HepG2 (cell line): ENCODE results near the gene PXT1. TPM values are rescaled to one million over a fixed set of nuclear protein-coding genes. Genes with fewer than 3 reads are reported as not detected.

Source experiments
- ATAC-seq: fragments of 200-7000 bp; cut with Tn5 transposase; 3 replicates; pipeline ENCODE4 v1.9.1; 2020; ENCODE audit warnings: mild to moderate bottlenecking, moderate library complexity
- BruUV-seq: library from RNA; stranded (reverse); fragments of 400-500 nt; replicated peaks from 2 replicates; lab custom pipeline; 2021; lab: Mats Ljungman, UMichigan
- CTCF ChIA-PET: fragments of 300-600 bp; formaldehyde crosslinking; extraction: SDS; loops from one replicate; lab custom pipeline; 2021; ENCODE audit warnings: low total read pairs, inconsistent platforms, low intra/inter-chr PET ratio; lab: Yijun Ruan, JAX
- POLR2A ChIA-PET: fragments of 350-600 bp; sonication (Branson Sonifier 250); formaldehyde crosslinking; loops from one replicate; lab custom pipeline; 2020; ENCODE audit warnings: antibody characterized with exemption, inconsistent platforms; lab: Yijun Ruan, JAX
- DNase-seq: peaks from one replicate; pipeline ENCODE4 v3.0.0-alpha.2; 2015; ENCODE audit warnings: low spot score
- FAIRE-seq: peaks from 3 replicates; lab custom pipeline; 2011; peaks lifted over from hg19 to GRCh38; lab: Jason Lieb, UNC
- H2AFZ ChIP-seq: one replicate; pipeline ENCODE4 v1.6.1; 2011; ENCODE audit warnings: low read length, inconsistent platforms
- H3K27ac ChIP-seq: fragments of 300-600 bp; 3 replicates; pipeline ENCODE4 v1.8.0; 2011; ENCODE audit warnings: mixed run types, mild to moderate bottlenecking, mixed read lengths, low read length, inconsistent platforms; ENCODE audit not compliant: insufficient read depth; ENCODE audit errors: extremely low read length
- H3K27me3 ChIP-seq, 2 experiments: fragments of 200-600 bp in 1 of 2; 2 replicates in 1 of 2; 3 replicates in 1 of 2; pipeline versions ENCODE4 v1.6.0 to v1.8.0; 2011; ENCODE audit warnings: low read length in 2 of 2, mild to moderate bottlenecking in 2 of 2, moderate library complexity in 2 of 2, inconsistent platforms in 1 of 2; ENCODE audit not compliant: insufficient read depth in 2 of 2, control insufficient read depth in 1 of 2
- H3K36me3 ChIP-seq, 2 experiments: fragments of 200-600 bp in 1 of 2; replicated peaks in 1 of 2; 2 replicates in 1 of 2; 3 replicates in 1 of 2; pipeline versions ENCODE4 v1.5.1 to v1.8.0; 2011; ENCODE audit warnings: low read length in 2 of 2, inconsistent platforms in 1 of 2; ENCODE audit not compliant: insufficient read depth in 2 of 2, control insufficient read depth in 1 of 2
- H3K4me1 ChIP-seq: 2 replicates; pipeline ENCODE4 v1.5.1; 2012; ENCODE audit warnings: low read length, inconsistent platforms; ENCODE audit not compliant: insufficient read depth
- H3K4me2 ChIP-seq: 2 replicates; pipeline ENCODE4 v1.6.0; 2011; ENCODE audit warnings: low read depth, low read length, inconsistent platforms
- H3K4me3 ChIP-seq, 3 experiments: fragments of 200-600 bp in 1 of 3; sonication (generic), shearing (Covaris generic) in 1 of 3; replicated peaks in 1 of 3; 2 replicates each; pipeline ENCODE4 v1.5.1; 2011 to 2016; ENCODE audit warnings: low read length in 3 of 3, inconsistent platforms in 2 of 3, low read depth in 2 of 3, mild to moderate bottlenecking in 2 of 3, control low read depth in 1 of 3, mixed read lengths in 1 of 3; ENCODE audit not compliant: insufficient read depth in 1 of 3
- H3K79me2 ChIP-seq: one replicate; pipeline ENCODE4 v1.6.1; 2011; ENCODE audit warnings: low read length, inconsistent platforms; ENCODE audit not compliant: insufficient read depth
- H3K9ac ChIP-seq: 2 replicates; pipeline ENCODE4 v1.6.0; 2011; ENCODE audit warnings: mild to moderate bottlenecking, low read depth, low read length, inconsistent platforms; ENCODE audit not compliant: insufficient read depth
- H3K9me3 ChIP-seq: 2 replicates; pipeline ENCODE4 v1.5.1; 2012; ENCODE audit warnings: mild to moderate bottlenecking, low read length
- H4K20me1 ChIP-seq: 2 replicates; pipeline ENCODE4 v1.6.0; 2011; ENCODE audit warnings: inconsistent platforms, mild to moderate bottlenecking, low read length, moderate library complexity; ENCODE audit not compliant: insufficient read depth
- AHR ChIP-seq: IDR thresholded peaks from 2 replicates; pipeline ENCODE4 v1.6.1; 2018; ENCODE audit warnings: missing genetic modification reagents, missing compliant biosample characterization
- KDM3A ChIP-seq: IDR thresholded peaks from 2 replicates; pipeline ENCODE4 v1.6.1; 2018; ENCODE audit warnings: low read depth, missing compliant biosample characterization
- POLR2A ChIP-seq, 2 experiments: IDR thresholded peaks; 2 replicates each; pipeline ENCODE4 v1.6.1; 2011; ENCODE audit warnings: low read depth in 2 of 2, low read length in 2 of 2, mild to moderate bottlenecking in 1 of 2, moderate library complexity in 1 of 2; ENCODE audit not compliant: insufficient read depth in 1 of 2
- RELA ChIP-seq: sonication (generic); formaldehyde crosslinking; IDR thresholded peaks from 2 replicates; pipeline ENCODE4 v1.4.0; 2020; ENCODE audit warnings: missing genetic modification reagents
- REXO4 ChIP-seq: sonication (generic); formaldehyde crosslinking; IDR thresholded peaks from 2 replicates; pipeline ENCODE4 v1.8.0; 2022; ENCODE audit warnings: missing genetic modification reagents, mild to moderate bottlenecking, borderline replicate concordance
- RFX3 ChIP-seq: IDR thresholded peaks from 2 replicates; pipeline ENCODE4 v1.6.1; 2016; ENCODE audit warnings: missing biosample characterization, missing genetic modification reagents
- ZBTB38 ChIP-seq: sonication (generic); formaldehyde crosslinking; IDR thresholded peaks from 2 replicates; pipeline ENCODE4 v1.5.1; 2020; ENCODE audit warnings: mild to moderate bottlenecking, missing genetic modification reagents
- ZFP62 ChIP-seq: sonication (generic); formaldehyde crosslinking; IDR thresholded peaks from 2 replicates; pipeline ENCODE4 v1.4.0; 2020; ENCODE audit warnings: missing genetic modification reagents
- ZNF253 ChIP-seq: sonication (generic); formaldehyde crosslinking; IDR thresholded peaks from 2 replicates; pipeline ENCODE4 v1.8.0; 2022; ENCODE audit warnings: mild to moderate bottlenecking, missing genetic modification reagents, borderline replicate concordance
- ZNF337 ChIP-seq: sonication (generic); formaldehyde crosslinking; IDR thresholded peaks from 2 replicates; pipeline ENCODE4 v1.5.1; 2020; ENCODE audit warnings: missing genetic modification reagents, low read depth, mild to moderate bottlenecking, borderline replicate concordance
- ZNF441 ChIP-seq: sonication (generic); formaldehyde crosslinking; IDR thresholded peaks from 2 replicates; pipeline ENCODE4 v1.7.0; 2021; ENCODE audit warnings: missing genetic modification reagents, borderline replicate concordance
- ZNF549 ChIP-seq: sonication (generic); formaldehyde crosslinking; IDR thresholded peaks from 2 replicates; pipeline ENCODE4 v1.5.0; 2020; ENCODE audit warnings: missing genetic modification reagents
- ZNF589 ChIP-seq: sonication (generic); formaldehyde crosslinking; conservative IDR thresholded peaks from 2 replicates; pipeline ENCODE4 v1.8.0; 2022; ENCODE audit warnings: mild to moderate bottlenecking, moderate library complexity, missing genetic modification reagents
- WGBS: methylation state at CpG from one replicate; pipeline ENCODE4 v1.1.6; 2017; ENCODE audit warnings: low lambda C conversion rate; 5-methylcytosine and 5-hydroxymethylcytosine counted together
- in situ Hi-C: cut with HindIII; loops from 2 replicates; pipeline ENCODE4 v1.10.0; 2017; ENCODE audit warnings: low pct_unique_long_range_greater_than_20kb; ENCODE audit not compliant: extremely low pct_ligation_motif_present
- intact Hi-C: fragments of 100-400 bp; cut with micrococcal nuclease; formaldehyde crosslinking; loops from one replicate; pipeline ENCODE4 v1.10.0; 2022; ENCODE audit not compliant: unreplicated experiment
- polyA plus RNA-seq, 8 experiments: library from polyadenylated mRNA; depleted of rRNA in 3 of 8; stranded (reverse) in 7 of 8; unstranded in 1 of 8; fragments of >200 nt; fragmentation: Illumina TruSeq in 4 of 8; extraction: Trizol in 4 of 8; gene quantifications; 2 replicates each; pipeline versions ENCODE4 v1.2.1 to v1.2.3, GENCODE V29; 2011 to 2016; ENCODE audit warnings: low read depth in 4 of 8, missing spikeins in 1 of 8, mixed read lengths in 1 of 8; ENCODE audit not compliant: insufficient read depth in 1 of 8
- total RNA-seq, 5 experiments: library from RNA; depleted of rRNA; stranded (reverse); fragments of >200 nt; fragmentation: Illumina TruSeq; extraction: Trizol; gene quantifications; 2 replicates each; pipeline ENCODE4 v1.2.3, GENCODE V29; 2016; ENCODE audit warnings: low read depth in 1 of 5
- TF ChIP-seq, protein P1 (sequence below): sonication (generic); formaldehyde crosslinking; IDR thresholded peaks from 2 replicates; pipeline ENCODE4 v1.5.1; 2020; ENCODE audit warnings: missing genetic modification reagents, mild to moderate bottlenecking, borderline replicate concordance
- TF ChIP-seq, protein P2 (sequence below): sonication (generic); formaldehyde crosslinking; IDR thresholded peaks from 2 replicates; pipeline ENCODE4 v1.8.0; 2022; ENCODE audit warnings: low read depth, missing genetic modification reagents
- TF ChIP-seq, protein P3 (sequence below): sonication (generic); formaldehyde crosslinking; IDR thresholded peaks from 2 replicates; pipeline ENCODE4 v1.4.0; 2020; ENCODE audit warnings: missing genetic modification reagents, mild to moderate bottlenecking, borderline replicate concordance
- TF ChIP-seq, protein P4 (sequence below): sonication (generic); formaldehyde crosslinking; IDR thresholded peaks from 2 replicates; pipeline ENCODE4 v1.4.0; 2020; ENCODE audit warnings: mild to moderate bottlenecking, low read depth, missing genetic modification reagents
- TF ChIP-seq, protein P5 (sequence below): sonication (generic); formaldehyde crosslinking; IDR thresholded peaks from 2 replicates; pipeline ENCODE4 v1.8.0; 2022; ENCODE audit warnings: missing genetic modification reagents, mild to moderate bottlenecking, moderate library complexity, borderline replicate concordance

PXT1 gene
- total and polyA plus RNA-seq, 2 of the 13 experiments (the other 11 are each of a cell fraction or from before 2014, with no cell fraction given) = 0.04 TPM; not detected in 1

DNA sequence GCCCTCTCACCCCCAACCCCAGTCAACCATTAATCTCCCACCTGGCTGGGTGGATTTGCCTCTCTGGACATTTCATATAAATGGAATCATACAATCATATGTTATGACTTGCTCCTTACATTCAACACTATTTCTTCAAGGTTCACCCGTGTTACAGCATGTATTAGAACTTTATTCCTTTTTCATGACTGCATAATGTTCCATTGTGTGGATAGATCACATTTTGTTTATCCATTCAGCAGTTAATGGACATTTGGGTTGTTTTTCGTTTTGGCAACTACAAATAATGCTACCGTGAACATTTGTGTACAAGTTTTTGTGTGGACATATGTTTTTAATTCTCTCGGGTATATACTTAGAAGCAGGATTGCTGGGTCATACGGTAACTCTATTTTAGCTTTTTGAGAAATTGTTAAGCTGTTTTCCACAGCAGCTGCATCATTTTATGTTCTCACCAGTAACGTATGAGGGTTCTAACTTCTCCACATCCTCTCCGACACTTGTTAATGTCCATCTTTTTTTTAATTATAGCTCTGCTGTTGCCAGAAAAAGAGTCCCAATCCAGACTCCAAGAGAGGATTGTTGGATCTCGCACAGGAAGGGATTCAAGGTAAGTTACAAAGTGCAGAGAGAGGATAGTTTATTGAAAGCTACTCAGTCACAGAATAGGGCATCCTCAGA lies 90.0 kb downstream of the PXT1 start:
- Histone ChIP-seq H3K4me1 (0 out of 2 replicates have a peak, but pooled peaks cover 3% of the 10 kb centered on the region), H3K9me3 (no peaks in the 10 kb centered on the region), H3K9ac (no peak overlapping the region), H3K79me2 (no peaks in the 10 kb centered on the region), H3K27ac (no peak overlapping the region), H3K4me2 (no peak overlapping the region), H3K27me3 (peaks cover 0 to 9% of the 10 kb centered on the region in 2 experiments; a peak in 3 of 5 replicates), H3K36me3 (no peaks in the 10 kb centered on the region), H3K4me3 (no peak overlapping the region), H4K20me1 (no peaks in the 10 kb centered on the region), H2AFZ (no peak overlapping the region)
- FAIRE-seq (no peak), ATAC-seq (no peak), DNase-seq (no peak)
- no TSS peak for BruUV-seq
- 52% methylated on average over 8 of the region's 8 CpGs for WGBS
- intact Hi-C loops = no loop called here
- POLR2A ChIA-PET = no interaction called here
- in situ Hi-C loops = no loop called here
- CTCF ChIA-PET = no interaction called here
- TF ChIP-seq ZNF441 (CRISPR knock-in tag) = no peak
- TF ChIP-seq, protein P1, sequence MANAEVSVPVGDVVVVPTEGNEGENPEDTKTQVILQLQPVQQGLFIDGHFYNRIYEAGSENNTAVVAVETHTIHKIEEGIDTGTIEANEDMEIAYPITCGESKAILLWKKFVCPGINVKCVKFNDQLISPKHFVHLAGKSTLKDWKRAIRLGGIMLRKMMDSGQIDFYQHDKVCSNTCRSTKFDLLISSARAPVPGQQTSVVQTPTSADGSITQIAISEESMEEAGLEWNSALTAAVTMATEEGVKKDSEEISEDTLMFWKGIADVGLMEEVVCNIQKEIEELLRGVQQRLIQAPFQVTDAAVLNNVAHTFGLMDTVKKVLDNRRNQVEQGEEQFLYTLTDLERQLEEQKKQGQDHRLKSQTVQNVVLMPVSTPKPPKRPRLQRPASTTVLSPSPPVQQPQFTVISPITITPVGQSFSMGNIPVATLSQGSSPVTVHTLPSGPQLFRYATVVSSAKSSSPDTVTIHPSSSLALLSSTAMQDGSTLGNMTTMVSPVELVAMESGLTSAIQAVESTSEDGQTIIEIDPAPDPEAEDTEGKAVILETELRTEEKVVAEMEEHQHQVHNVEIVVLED = no peak
- TF ChIP-seq RFX3 (CRISPR knock-in tag) = no peak
- TF ChIP-seq ZNF253 (CRISPR knock-in tag) = no peak
- TF ChIP-seq, protein P2, sequence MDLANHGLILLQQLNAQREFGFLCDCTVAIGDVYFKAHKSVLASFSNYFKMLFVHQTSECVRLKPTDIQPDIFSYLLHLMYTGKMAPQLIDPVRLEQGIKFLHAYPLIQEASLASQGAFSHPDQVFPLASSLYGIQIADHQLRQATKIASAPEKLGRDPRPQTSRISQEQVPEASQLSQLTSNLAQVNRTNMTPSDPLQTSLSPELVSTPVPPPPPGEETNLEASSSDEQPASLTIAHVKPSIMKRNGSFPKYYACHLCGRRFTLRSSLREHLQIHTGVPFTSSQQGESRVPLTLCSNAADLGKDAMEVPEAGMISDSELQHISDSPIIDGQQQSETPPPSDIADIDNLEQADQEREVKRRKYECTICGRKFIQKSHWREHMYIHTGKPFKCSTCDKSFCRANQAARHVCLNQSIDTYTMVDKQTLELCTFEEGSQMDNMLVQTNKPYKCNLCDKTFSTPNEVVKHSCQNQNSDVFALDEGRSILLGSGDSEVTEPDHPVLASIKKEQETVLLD = no peak
- TF ChIP-seq ZFP62 (CRISPR knock-in tag) = no peak
- TF ChIP-seq RELA (CRISPR knock-in tag) = no peak
- TF ChIP-seq, protein P3, sequence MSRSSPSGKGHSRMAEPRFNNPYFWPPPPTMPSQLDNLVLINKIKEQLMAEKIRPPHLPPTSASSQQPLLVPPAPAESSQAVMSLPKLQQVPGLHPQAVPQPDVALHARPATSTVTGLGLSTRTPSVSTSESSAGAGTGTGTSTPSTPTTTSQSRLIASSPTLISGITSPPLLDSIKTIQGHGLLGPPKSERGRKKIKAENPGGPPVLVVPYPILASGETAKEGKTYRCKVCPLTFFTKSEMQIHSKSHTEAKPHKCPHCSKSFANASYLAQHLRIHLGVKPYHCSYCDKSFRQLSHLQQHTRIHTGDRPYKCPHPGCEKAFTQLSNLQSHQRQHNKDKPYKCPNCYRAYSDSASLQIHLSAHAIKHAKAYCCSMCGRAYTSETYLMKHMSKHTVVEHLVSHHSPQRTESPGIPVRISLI (CRISPR knock-in tag) = no peak
- no peak for TF ChIP-seq ZNF549 (CRISPR knock-in tag)
- TF ChIP-seq, protein P4, sequence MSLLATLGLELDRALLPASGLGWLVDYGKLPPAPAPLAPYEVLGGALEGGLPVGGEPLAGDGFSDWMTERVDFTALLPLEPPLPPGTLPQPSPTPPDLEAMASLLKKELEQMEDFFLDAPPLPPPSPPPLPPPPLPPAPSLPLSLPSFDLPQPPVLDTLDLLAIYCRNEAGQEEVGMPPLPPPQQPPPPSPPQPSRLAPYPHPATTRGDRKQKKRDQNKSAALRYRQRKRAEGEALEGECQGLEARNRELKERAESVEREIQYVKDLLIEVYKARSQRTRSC (CRISPR knock-in tag) = no peak
- TF ChIP-seq POLR2A (IDR thresholded peaks at IDR 0.05; ENCODE audit: insufficient read depth in 1 of 2, low read depth in 2 of 2, low read length in 2 of 2) = no peak
- no peak for TF ChIP-seq ZBTB38 (CRISPR knock-in tag)
- no peak for TF ChIP-seq KDM3A (CRISPR knock-in tag)
- TF ChIP-seq ZNF589 (CRISPR knock-in tag) = no peak
- TF ChIP-seq, protein P5, sequence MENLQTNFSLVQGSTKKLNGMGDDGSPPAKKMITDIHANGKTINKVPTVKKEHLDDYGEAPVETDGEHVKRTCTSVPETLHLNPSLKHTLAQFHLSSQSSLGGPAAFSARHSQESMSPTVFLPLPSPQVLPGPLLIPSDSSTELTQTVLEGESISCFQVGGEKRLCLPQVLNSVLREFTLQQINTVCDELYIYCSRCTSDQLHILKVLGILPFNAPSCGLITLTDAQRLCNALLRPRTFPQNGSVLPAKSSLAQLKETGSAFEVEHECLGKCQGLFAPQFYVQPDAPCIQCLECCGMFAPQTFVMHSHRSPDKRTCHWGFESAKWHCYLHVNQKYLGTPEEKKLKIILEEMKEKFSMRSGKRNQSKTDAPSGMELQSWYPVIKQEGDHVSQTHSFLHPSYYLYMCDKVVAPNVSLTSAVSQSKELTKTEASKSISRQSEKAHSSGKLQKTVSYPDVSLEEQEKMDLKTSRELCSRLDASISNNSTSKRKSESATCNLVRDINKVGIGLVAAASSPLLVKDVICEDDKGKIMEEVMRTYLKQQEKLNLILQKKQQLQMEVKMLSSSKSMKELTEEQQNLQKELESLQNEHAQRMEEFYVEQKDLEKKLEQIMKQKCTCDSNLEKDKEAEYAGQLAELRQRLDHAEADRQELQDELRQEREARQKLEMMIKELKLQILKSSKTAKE (CRISPR knock-in tag) = no peak
- TF ChIP-seq ZNF337 (CRISPR knock-in tag) = no peak
- no peak for TF ChIP-seq REXO4 (CRISPR knock-in tag)
- no peak for TF ChIP-seq AHR
